Esophagus squamous epithelium (tissue), 5 donors: ENCODE results near the gene PRKN. TPM values are rescaled to one million over a fixed set of nuclear protein-coding genes. Genes with fewer than 3 reads are reported as not detected.

Experiments
- DNase-seq: peaks from one replicate; lab custom pipeline; 2025; lab: John Stamatoyannopoulos, UW
- H3K27ac ChIP-seq, 4 donors: fragments of 200-600 bp; sonication (generic); one replicate each; pipeline ENCODE4 v1.5.1; 2016 to 2019; ENCODE audit warnings: mild to moderate bottlenecking in 1 of 4
- H3K27me3 ChIP-seq, 4 donors: fragments of 200-600 bp; sonication (generic); 1 replicate in 3 of 4; 2 replicates in 1 of 4; pipeline versions ENCODE4 v1.5.1 to v1.6.0; 2017 to 2021; ENCODE audit warnings: antibody characterized with exemption in 1 of 4
- H3K36me3 ChIP-seq, 3 donors: fragments of 200-600 bp; sonication (generic); one replicate each; pipeline ENCODE4 v1.5.1; 2016 to 2019
- H3K4me1 ChIP-seq, 3 donors: fragments of 200-600 bp; sonication (generic); one replicate each; pipeline ENCODE4 v1.5.1; 2017 to 2019
- H3K4me3 ChIP-seq, 4 donors: fragments of 200-600 bp; sonication (generic); 1 replicate in 3 of 4; 2 replicates in 1 of 4; pipeline ENCODE4 v1.5.1; 2016 to 2019; ENCODE audit warnings: mild to moderate bottlenecking in 2 of 4, moderate library complexity in 1 of 4
- H3K9me3 ChIP-seq, 3 donors: fragments of 200-600 bp; sonication (generic); one replicate each; pipeline ENCODE4 v1.5.1; 2016 to 2019
- POLR2A ChIP-seq, 4 donors: fragments of 450-650 bp; IDR thresholded peaks; one replicate each; pipeline ENCODE4 v1.6.1; 2017; ENCODE audit warnings: antibody characterized with exemption in 4 of 4, mild to moderate bottlenecking in 4 of 4, moderate library complexity in 3 of 4
- WGBS, 2 donors: methylation state at CpG; one replicate each; pipeline ENCODE4 v1.1.5; 2018; 5-methylcytosine and 5-hydroxymethylcytosine counted together
- intact Hi-C: fragments of 100-400 bp; cut with DNase I; formaldehyde crosslinking; loops from one replicate; pipeline ENCODE4 v1.15.0; 2022
- total RNA-seq, 4 donors: library from RNA; depleted of rRNA; stranded (reverse); fragments of >200 nt; gene quantifications; one replicate each; pipeline ENCODE4 v1.1.0, GENCODE V29; 2016
- TF ChIP-seq, protein P1 (sequence below), 6 experiments: fragments of 450-650 bp in 4 of 6; fragments of 200-600 bp in 2 of 6; sonication (generic) in 2 of 6; IDR thresholded peaks; one replicate each; pipeline ENCODE4 v1.5.1; 2016 to 2019; ENCODE audit warnings: antibody characterized with exemption in 6 of 6, mild to moderate bottlenecking in 4 of 6, moderate library complexity in 4 of 6
- donor health status: DM: yes; HTN: yes; CAD: no.

PRKN gene
- total RNA-seq, 4 donors from 2014 or later, result 0.70 to 5.5 (median 2.2) TPM

DNA sequence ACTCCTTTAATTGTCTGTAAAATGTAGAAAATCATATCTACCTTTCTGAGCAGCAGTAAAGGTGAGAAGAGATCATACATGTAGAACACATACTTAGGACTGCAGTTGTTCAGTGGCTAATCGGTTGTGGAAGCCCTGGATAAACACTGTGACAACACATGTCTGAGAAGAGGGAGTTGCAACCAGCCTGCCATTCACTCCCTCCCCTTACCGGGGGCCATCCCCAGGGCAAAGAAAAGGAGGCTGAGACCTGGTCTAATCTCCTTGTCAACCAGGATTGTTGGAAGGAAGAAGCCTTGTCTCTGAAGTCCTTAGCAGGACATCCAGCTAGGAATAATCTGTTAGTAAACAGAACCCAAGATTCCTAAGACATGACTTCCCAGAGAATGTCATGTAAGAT, 991.2 kb downstream of the PRKN start:
- H3K4me3 ChIP-seq, result no peak overlapping the region
- 53 to 65% methylated on average over 2 of the region's 2 CpGs for WGBS, 2 donors
- H3K27me3 ChIP-seq, result no peaks in the 10 kb centered on the region
- intact Hi-C loops, result no loop called here
- no peak for DNase-seq
- H3K27ac ChIP-seq, result no peak overlapping the region
- H3K36me3 ChIP-seq, result no peaks in the 10 kb centered on the region
- H3K4me1 ChIP-seq, result no peaks in the 10 kb centered on the region
- no peaks in the 10 kb centered on the region for H3K9me3 ChIP-seq
- no peak for TF ChIP-seq POLR2A (IDR thresholded peaks at IDR 0.05)
- TF ChIP-seq, protein P1, sequence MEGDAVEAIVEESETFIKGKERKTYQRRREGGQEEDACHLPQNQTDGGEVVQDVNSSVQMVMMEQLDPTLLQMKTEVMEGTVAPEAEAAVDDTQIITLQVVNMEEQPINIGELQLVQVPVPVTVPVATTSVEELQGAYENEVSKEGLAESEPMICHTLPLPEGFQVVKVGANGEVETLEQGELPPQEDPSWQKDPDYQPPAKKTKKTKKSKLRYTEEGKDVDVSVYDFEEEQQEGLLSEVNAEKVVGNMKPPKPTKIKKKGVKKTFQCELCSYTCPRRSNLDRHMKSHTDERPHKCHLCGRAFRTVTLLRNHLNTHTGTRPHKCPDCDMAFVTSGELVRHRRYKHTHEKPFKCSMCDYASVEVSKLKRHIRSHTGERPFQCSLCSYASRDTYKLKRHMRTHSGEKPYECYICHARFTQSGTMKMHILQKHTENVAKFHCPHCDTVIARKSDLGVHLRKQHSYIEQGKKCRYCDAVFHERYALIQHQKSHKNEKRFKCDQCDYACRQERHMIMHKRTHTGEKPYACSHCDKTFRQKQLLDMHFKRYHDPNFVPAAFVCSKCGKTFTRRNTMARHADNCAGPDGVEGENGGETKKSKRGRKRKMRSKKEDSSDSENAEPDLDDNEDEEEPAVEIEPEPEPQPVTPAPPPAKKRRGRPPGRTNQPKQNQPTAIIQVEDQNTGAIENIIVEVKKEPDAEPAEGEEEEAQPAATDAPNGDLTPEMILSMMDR (IDR thresholded peaks at IDR 0.05), result no peak

DNA sequence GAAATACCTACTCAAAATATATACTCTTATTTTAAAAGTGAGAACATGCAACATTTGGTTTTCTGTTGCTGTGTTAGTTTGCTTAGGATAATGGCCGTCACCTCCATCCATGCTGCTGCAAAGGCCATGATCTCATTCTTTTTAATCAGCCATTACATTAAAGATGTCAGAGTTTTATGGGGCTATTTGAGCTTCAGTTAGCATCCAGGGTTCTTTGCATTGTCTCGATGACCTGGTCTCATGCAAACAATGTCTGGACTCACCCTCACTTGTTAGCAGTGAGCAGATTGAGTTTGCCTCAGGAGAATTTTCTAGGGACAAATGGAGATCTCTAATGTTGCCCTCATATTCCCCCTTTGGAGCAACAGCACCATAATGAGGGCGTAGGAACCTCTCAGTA, 995.0 kb downstream of the PRKN start:
- H3K9me3 ChIP-seq, result no peaks in the 10 kb centered on the region
- DNase-seq, result no peak
- WGBS, 2 donors, result 66 to 75% methylated on average over 3 of the region's 3 CpGs

GRCh38 chr6:161727083-161727833, 1000.3 kb downstream of the PRKN start:
- H3K4me1 ChIP-seq, result no peaks in the 10 kb centered on the region
- intact Hi-C loops, result no loop called here
- no peak for DNase-seq
- H3K27me3 ChIP-seq, result no peaks in the 10 kb centered on the region
- no peak overlapping the region for H3K27ac ChIP-seq
- no peak for TF ChIP-seq POLR2A (IDR thresholded peaks at IDR 0.05)
- WGBS, 2 donors, result 60 to 65% methylated on average over 5 to 6 of the region's 6 CpGs
- H3K36me3 ChIP-seq, result no peaks in the 10 kb centered on the region
- H3K4me3 ChIP-seq, result no peak overlapping the region
- H3K9me3 ChIP-seq, result no peaks in the 10 kb centered on the region

More for the DNA sequence above, 995.0 kb downstream of the PRKN start:
- H3K4me3 ChIP-seq, result no peak overlapping the region
- intact Hi-C loops, result no loop called here
- no peaks in the 10 kb centered on the region for H3K27me3 ChIP-seq
- H3K27ac ChIP-seq, result no peak overlapping the region
- no peaks in the 10 kb centered on the region for H3K36me3 ChIP-seq
- H3K4me1 ChIP-seq, result no peaks in the 10 kb centered on the region
- TF ChIP-seq, protein P1 (IDR thresholded peaks at IDR 0.05), result no peak
- TF ChIP-seq POLR2A (IDR thresholded peaks at IDR 0.05), result no peak

DNA sequence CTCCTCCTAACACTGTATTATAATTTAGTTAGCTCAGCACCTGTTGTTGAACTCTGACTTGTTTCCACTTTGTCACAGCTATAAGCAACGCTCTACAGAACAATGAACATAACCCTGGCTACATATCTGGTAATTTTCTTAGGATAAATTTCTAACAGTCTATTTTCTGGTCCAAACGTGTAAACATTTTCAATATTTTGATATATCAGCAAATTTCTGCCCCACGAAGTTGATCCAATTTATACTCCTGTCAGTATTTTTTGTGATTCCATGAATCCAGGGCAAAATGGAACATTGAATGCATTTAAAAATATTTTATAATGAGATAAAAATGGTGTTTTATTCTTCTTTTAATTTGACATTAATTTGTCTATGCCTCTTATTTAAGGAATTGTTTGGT, 1005.2 kb downstream of the PRKN start:
- no peak overlapping the region for H3K4me3 ChIP-seq
- H3K4me1 ChIP-seq, result no peaks in the 10 kb centered on the region
- WGBS, 2 donors, result 74 to 75% methylated on average over 3 of the region's 3 CpGs
- intact Hi-C loops, result no loop called here
- DNase-seq, result no peak
- no peaks in the 10 kb centered on the region for H3K27me3 ChIP-seq
- TF ChIP-seq POLR2A (IDR thresholded peaks at IDR 0.05), result no peak
- TF ChIP-seq, protein P1 (IDR thresholded peaks at IDR 0.05), result no peak
- no peaks in the 10 kb centered on the region for H3K9me3 ChIP-seq
- H3K36me3 ChIP-seq, result no peaks in the 10 kb centered on the region
- H3K27ac ChIP-seq, result no peak overlapping the region

DNA sequence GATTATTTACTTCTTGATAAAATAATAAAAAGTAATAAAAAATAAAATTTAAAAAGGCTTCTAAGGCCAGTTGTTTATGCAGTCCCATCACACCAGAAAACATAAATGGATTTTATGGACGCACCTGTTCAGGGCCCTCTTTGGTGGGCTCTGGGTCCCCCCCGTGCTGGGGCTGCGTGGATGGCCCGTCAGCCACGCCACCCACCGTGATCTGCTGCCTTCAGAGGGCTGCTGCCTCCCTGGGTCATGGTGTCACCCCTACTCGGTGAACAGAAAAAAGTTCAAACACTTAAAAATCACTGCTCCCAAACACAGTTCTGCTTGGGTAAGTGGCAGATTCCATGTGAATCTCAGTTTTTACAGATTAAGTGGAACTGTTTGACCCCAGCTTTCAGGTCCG, 1006.1 kb downstream of the PRKN start:
- Histone ChIP-seq H3K36me3 (no peaks in the 10 kb centered on the region), H3K9me3 (no peaks in the 10 kb centered on the region), H3K27ac (no peak overlapping the region), H3K27me3 (no peaks in the 10 kb centered on the region), H3K4me3 (no peak overlapping the region), H3K4me1 (no peaks in the 10 kb centered on the region)
- 52 to 61% methylated on average over 8 of the region's 8 CpGs for WGBS, 2 donors
- no peak for TF ChIP-seq POLR2A (IDR thresholded peaks at IDR 0.05)
- TF ChIP-seq, protein P1 (IDR thresholded peaks at IDR 0.05), result no peak
- intact Hi-C loops, result no loop called here
- DNase-seq, result no peak
